Ishikawa (cell line): ENCODE measurements around the gene PDZK1IP1.

Experiments
- CEBPB ChIP-seq: IDR thresholded peaks from 2 replicates; pipeline ENCODE4 v1.6.1; 2012
- CREB1 ChIP-seq: IDR thresholded peaks from 2 replicates; pipeline ENCODE4 v1.6.1; 2012; ENCODE audit warnings: low read depth
- EGR1 ChIP-seq: IDR thresholded peaks from 2 replicates; pipeline ENCODE4 v1.6.1; 2012
- EP300 ChIP-seq: IDR thresholded peaks from 2 replicates; pipeline ENCODE4 v1.6.1; 2012; ENCODE audit warnings: borderline replicate concordance
- FOXM1 ChIP-seq: IDR thresholded peaks from 2 replicates; pipeline ENCODE4 v1.6.1; 2012; ENCODE audit warnings: low read depth, borderline replicate concordance
- RAD21 ChIP-seq: IDR thresholded peaks from 2 replicates; pipeline ENCODE4 v1.6.1; 2012; ENCODE audit warnings: low read depth
- REST ChIP-seq: IDR thresholded peaks from 2 replicates; pipeline ENCODE4 v1.6.1; 2012; ENCODE audit warnings: low read depth, mild to moderate bottlenecking
- TAF1 ChIP-seq: IDR thresholded peaks from 2 replicates; pipeline ENCODE4 v1.6.1; 2012; ENCODE audit warnings: low read depth, mild to moderate bottlenecking
- USF1 ChIP-seq: IDR thresholded peaks from 2 replicates; pipeline ENCODE4 v1.6.1; 2012
- YY1 ChIP-seq: IDR thresholded peaks from 2 replicates; pipeline ENCODE4 v1.6.1; 2012; ENCODE audit warnings: low read depth
- ZBTB7A ChIP-seq: IDR thresholded peaks from 2 replicates; pipeline ENCODE4 v1.6.1; 2012; ENCODE audit warnings: low read depth

GRCh38 chr1:47179988-47180563, 9.8 kb downstream of the PDZK1IP1 start:
- TF ChIP-seq RAD21 (no peak), YY1 (no peak), USF1 (no peak), TAF1 (no peak), CEBPB (no peak), EP300 (no peak), FOXM1 (no peak), REST (no peak), ZBTB7A (no peak), CREB1 (no peak), EGR1 (no peak)
